Right lung (tissue), 10 donors: ENCODE data around the gene EPB41L4A. TPM values are rescaled to one million over a fixed set of nuclear protein-coding genes. Genes with fewer than 3 reads are reported as not detected.
"Not testable (repeated sequence)": the region's sequence is repeated elsewhere in the genome, so short reads cannot be mapped to it uniquely, and the experiment has no call there.

Experiments used
- DNase-seq, 2 donors: peaks; one replicate each; pipeline ENCODE4 v3.0.0-alpha.2; 2013
- long read RNA-seq, 8 donors: transcript quantifications; one replicate each; lab custom pipeline, GENCODE V29; 2026
- polyA plus RNA-seq, 5 donors: library from polyadenylated mRNA; unstranded; fragments of 120-200 nt; gene quantifications; one replicate each; pipeline versions ENCODE4 v1.2.1 to v1.2.3, GENCODE V29; 2013; ENCODE audit warnings: inconsistent platforms in 1 of 5, low replicate concordance in 1 of 5; ENCODE audit not compliant: insufficient read length in 5 of 5, insufficient read depth in 1 of 5

The EPB41L4A gene
- polyA plus RNA-seq: 10 to 100 TPM in 4 of 5 donors, 1 to 10 TPM in 1; 8.0 to 25.3 (median 17.3) TPM
- long read RNA-seq, donor 1, partial matches to known transcripts: 6 of 6 reads
- long read RNA-seq, donor 1, other reads (novel, unspliced or antisense): 0 of 6 reads
- long read RNA-seq, donor 2, partial matches to known transcripts: 334 of 334 reads
- long read RNA-seq, donor 2, other reads (novel, unspliced or antisense): 0 of 334 reads
- long read RNA-seq, donor 3: 0 reads
- long read RNA-seq, donor 4, partial matches to known transcripts: 142 of 669 reads
- long read RNA-seq, donor 4, other reads (novel, unspliced or antisense): 527 of 669 reads
- long read RNA-seq, donor 5: 0 reads
- long read RNA-seq, donor 6: 0 reads
- long read RNA-seq, donor 7, full-length matches to known transcripts: 1 of 1 reads
- long read RNA-seq, donor 7, partial matches to known transcripts: 0 of 1 reads
- long read RNA-seq, donor 7, other reads (novel, unspliced or antisense): 0 of 1 reads
- long read RNA-seq, donor 8: 0 reads

GRCh38 chr5:112419164-112419985 lies at the start of gene EPB41L4A:
Gene EPB41L4A (minus strand): TSS chr5:112419277. CDS start chr5:112419039, 238 bp downstream.
- DNase-seq: peak; percentile 51 to 72

GRCh38 chr5:112467485-112467884 lies 48.4 kb upstream of the EPB41L4A start:
- DNase-seq: no peak

GRCh38 chr5:112466261-112466660 lies 47.2 kb upstream of the EPB41L4A start:
- not testable (repeated sequence) for DNase-seq

- DNase-seq: not testable (repeated sequence)
Measured at GRCh38 chr5:112447187-112447760, 28.2 kb upstream of the EPB41L4A start.

- no peak for DNase-seq
Measured at GRCh38 chr5:112445626-112446350, 26.7 kb upstream of the EPB41L4A start.

- DNase-seq: not testable (repeated sequence)
Measured at GRCh38 chr5:112443932-112444331, 24.9 kb upstream of the EPB41L4A start.

- DNase-seq: no peak
Measured at GRCh38 chr5:112440031-112440430, 21.0 kb upstream of the EPB41L4A start.

GRCh38 chr5:112436144-112436543 lies 17.1 kb upstream of the EPB41L4A start:
- no peak for DNase-seq

GRCh38 chr5:112434641-112435040 lies 15.6 kb upstream of the EPB41L4A start:
- DNase-seq: no peak

- DNase-seq: not testable (repeated sequence)
Measured at GRCh38 chr5:112426202-112426601, 7.1 kb upstream of the EPB41L4A start.

GRCh38 chr5:112419986-112420864 lies 1.1 kb upstream of the EPB41L4A start:
- peak; percentile 81 to 83 for DNase-seq

GRCh38 chr5:112418659-112419163 lies 366 bp downstream of the EPB41L4A start:
- DNase-seq: peak in 1 of 2 donors; percentile 21

GRCh38 chr5:112417931-112418658 lies 982 bp downstream of the EPB41L4A start:
- DNase-seq: peak; percentile 38 to 42

- DNase-seq: no peak
Measured at GRCh38 chr5:112415552-112415951, 3.5 kb downstream of the EPB41L4A start.

GRCh38 chr5:112413611-112414010 lies 5.5 kb downstream of the EPB41L4A start:
- no peak for DNase-seq

- no peak for DNase-seq
Measured at GRCh38 chr5:112412346-112412745, 6.7 kb downstream of the EPB41L4A start.

GRCh38 chr5:112411903-112412302 lies 7.2 kb downstream of the EPB41L4A start:
- DNase-seq: no peak

GRCh38 chr5:112407666-112408065 lies 11.4 kb downstream of the EPB41L4A start:
- no peak for DNase-seq

- DNase-seq: no peak
Measured at GRCh38 chr5:112407240-112407639, 11.8 kb downstream of the EPB41L4A start.
